ENCODE measurements around the gene TBX1. TPM values are rescaled to one million over a fixed set of nuclear protein-coding genes. Genes with fewer than 3 reads are reported as not detected.

The TBX1 gene
- polyA plus RNA-seq, 1 donor (not counting 4 experiments of a cell fraction or from before 2014, with no cell fraction given): 0.10 TPM

DNA sequence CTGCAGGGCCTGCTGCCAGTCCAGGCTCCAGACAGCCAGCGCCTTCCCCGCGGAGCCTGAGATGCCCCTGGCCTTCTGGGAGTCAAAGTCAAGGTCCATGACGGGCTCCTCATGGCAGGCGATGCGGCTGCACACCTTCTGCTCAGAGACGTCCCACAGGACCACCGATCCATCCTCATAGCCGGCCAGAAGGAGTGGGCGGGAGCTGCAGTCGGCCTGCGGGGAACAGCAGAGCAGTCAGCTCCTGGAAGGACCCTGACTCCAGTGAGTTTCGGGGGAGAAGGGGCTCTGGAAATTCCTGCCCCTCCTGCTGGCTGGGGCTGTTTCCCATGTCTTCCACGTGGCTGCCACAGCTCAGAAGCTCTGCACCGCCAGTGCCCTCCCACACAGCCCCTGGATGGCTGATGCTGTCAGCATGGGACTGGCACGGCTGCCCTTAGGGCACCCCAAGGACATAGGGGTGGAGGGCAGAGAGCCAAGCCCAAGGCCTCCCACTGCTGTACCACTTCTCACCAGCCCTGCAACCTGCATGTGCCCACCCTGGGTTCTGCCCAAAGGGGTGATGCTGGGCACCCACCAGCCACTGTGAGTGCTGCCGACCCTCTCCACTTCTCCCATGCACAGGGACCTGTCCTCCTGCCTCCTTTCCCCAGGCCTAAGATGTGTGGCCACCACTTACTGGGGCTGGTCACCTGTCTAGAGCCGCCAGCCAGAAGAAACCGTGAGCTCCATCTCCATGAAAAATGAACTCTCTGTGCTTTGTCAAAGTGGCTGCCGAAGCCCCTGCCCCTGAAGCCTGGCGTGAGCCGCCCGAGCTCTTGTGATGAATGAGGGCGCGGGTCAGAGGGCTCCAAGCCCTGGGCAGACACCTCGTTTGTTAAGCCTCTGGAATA, 41.7 kb downstream of the TBX1 start:
- no peak overlapping the region for H3K27ac ChIP-seq (ENCODE audit: control insufficient read depth, insufficient read depth, low read length)
- no peaks in the 10 kb centered on the region for H3K9me1 ChIP-seq (ENCODE audit: control insufficient read depth, extremely low read depth, insufficient read depth, low read length)
- no peaks in the 10 kb centered on the region for H4K20me1 ChIP-seq (ENCODE audit: control insufficient read depth, extremely low read depth, insufficient read depth, low read length)
- H3K27me3 ChIP-seq (ENCODE audit: control insufficient read depth, extremely low read depth, insufficient read depth, low read length): no peaks in the 10 kb centered on the region
- H3K4me3 ChIP-seq (ENCODE audit: control insufficient read depth in 2 of 3, extremely low read depth in 1 of 3, insufficient read depth in 2 of 3, low read depth in 1 of 3, low read length in 3 of 3): no peak overlapping the region
- FAIRE-seq: no peak
- dilution Hi-C loops (cut with MboI; ENCODE audit: extremely low pct_ligation_motif_present, low sequenced_read_pairs): no loop called here
- no peak overlapping the region for H3K4me2 ChIP-seq (ENCODE audit: control insufficient read depth, extremely low read depth, insufficient read depth, low read depth, low read length)
- no peak for DNase-seq (ENCODE audit: low read depth, low spot score)
- no peak for TF ChIP-seq EZH2 (IDR thresholded peaks at IDR 0.05; ENCODE audit: low read length)
- TF ChIP-seq, protein P1, sequence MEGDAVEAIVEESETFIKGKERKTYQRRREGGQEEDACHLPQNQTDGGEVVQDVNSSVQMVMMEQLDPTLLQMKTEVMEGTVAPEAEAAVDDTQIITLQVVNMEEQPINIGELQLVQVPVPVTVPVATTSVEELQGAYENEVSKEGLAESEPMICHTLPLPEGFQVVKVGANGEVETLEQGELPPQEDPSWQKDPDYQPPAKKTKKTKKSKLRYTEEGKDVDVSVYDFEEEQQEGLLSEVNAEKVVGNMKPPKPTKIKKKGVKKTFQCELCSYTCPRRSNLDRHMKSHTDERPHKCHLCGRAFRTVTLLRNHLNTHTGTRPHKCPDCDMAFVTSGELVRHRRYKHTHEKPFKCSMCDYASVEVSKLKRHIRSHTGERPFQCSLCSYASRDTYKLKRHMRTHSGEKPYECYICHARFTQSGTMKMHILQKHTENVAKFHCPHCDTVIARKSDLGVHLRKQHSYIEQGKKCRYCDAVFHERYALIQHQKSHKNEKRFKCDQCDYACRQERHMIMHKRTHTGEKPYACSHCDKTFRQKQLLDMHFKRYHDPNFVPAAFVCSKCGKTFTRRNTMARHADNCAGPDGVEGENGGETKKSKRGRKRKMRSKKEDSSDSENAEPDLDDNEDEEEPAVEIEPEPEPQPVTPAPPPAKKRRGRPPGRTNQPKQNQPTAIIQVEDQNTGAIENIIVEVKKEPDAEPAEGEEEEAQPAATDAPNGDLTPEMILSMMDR (optimal IDR thresholded peaks at IDR 0.05 in 1 of 3, IDR thresholded peaks at IDR 0.05 in 1 of 3, conservative IDR thresholded peaks at IDR 0.05 in 1 of 3; ENCODE audit: extremely low read depth in 1 of 3, insufficient read depth in 2 of 3, low read length in 3 of 3): no peak
- no peak overlapping the region for H3K9ac ChIP-seq (ENCODE audit: control insufficient read depth, extremely low read depth, insufficient read depth, low read length)
- H3K9me3 ChIP-seq (ENCODE audit: control insufficient read depth, low read depth, low read length): no peaks in the 10 kb centered on the region
- H3K79me2 ChIP-seq (ENCODE audit: control insufficient read depth, insufficient read depth, low read length): no peaks in the 10 kb centered on the region
- no peak overlapping the region for H2AFZ ChIP-seq (ENCODE audit: control insufficient read depth, low read length)
- peaks cover 0 to 4% of the 10 kb centered on the region in 2 experiments for H3K36me3 ChIP-seq (ENCODE audit: control insufficient read depth in 2 of 2, extremely low read depth in 1 of 2, insufficient read depth in 2 of 2, low read length in 2 of 2)
- peaks cover 31% of the 10 kb centered on the region for H3K4me1 ChIP-seq (ENCODE audit: control insufficient read depth, extremely low read depth, insufficient read depth, low read length)

DNA sequence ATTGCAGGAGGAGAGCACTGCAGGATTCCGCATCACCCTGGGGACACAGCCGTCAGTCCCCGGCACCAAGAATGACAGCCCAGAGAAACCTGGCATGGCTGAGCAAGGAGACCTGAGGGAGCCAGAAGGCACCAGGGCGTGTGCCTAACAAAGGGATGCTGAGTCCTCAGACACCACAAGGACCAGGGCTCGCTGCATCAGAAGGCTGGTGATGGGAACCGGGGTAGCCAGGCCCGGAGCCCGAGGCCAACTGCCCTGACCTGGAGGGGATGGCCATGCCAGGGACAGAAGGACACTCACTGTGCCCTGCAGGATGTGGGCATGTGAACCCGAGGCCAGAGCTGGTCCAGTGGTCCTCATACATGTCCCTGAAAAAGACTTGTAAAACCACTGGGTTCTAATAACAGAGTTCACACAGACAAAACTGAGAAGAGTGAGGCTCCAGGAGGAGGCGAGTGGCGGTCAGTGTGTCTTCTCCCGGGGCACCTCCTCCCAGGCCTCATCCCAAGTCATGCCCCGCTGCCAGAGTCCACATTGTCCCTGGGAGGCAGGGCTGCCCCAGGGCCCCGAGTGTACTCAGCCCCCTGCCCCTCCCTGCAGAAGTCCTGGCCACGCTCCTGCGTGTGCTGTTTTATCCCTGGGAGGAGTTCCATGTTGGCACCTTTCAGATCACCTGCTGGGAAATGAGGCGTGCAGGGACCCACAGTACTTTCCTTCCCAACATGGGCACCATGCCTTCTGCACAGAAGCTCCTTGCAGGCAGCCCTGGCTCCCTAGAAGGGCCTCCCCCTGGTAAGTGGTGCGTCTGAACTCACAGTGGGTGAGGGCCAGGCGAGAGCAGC, 42.5 kb downstream of the TBX1 start:
- Histone ChIP-seq H3K79me2 (ENCODE audit: control insufficient read depth, insufficient read depth, low read length) (no peaks in the 10 kb centered on the region), H3K27me3 (ENCODE audit: control insufficient read depth, extremely low read depth, insufficient read depth, low read length) (no peaks in the 10 kb centered on the region), H2AFZ (ENCODE audit: control insufficient read depth, low read length) (no peak overlapping the region), H3K4me2 (ENCODE audit: control insufficient read depth, extremely low read depth, insufficient read depth, low read depth, low read length) (no peak overlapping the region), H3K36me3 (ENCODE audit: control insufficient read depth in 2 of 2, extremely low read depth in 1 of 2, insufficient read depth in 2 of 2, low read length in 2 of 2) (peaks cover 0 to 4% of the 10 kb centered on the region in 2 experiments), H3K9ac (ENCODE audit: control insufficient read depth, extremely low read depth, insufficient read depth, low read length) (no peak overlapping the region), H3K4me3 (ENCODE audit: control insufficient read depth in 2 of 3, extremely low read depth in 1 of 3, insufficient read depth in 2 of 3, low read depth in 1 of 3, low read length in 3 of 3) (no peak overlapping the region), H3K4me1 (ENCODE audit: control insufficient read depth, extremely low read depth, insufficient read depth, low read length) (peaks cover 33% of the 10 kb centered on the region), H3K9me1 (ENCODE audit: control insufficient read depth, extremely low read depth, insufficient read depth, low read length) (no peaks in the 10 kb centered on the region), H3K27ac (ENCODE audit: control insufficient read depth, insufficient read depth, low read length) (no peak overlapping the region), H4K20me1 (ENCODE audit: control insufficient read depth, extremely low read depth, insufficient read depth, low read length) (no peaks in the 10 kb centered on the region), H3K9me3 (ENCODE audit: control insufficient read depth, low read depth, low read length) (no peaks in the 10 kb centered on the region)
- TF ChIP-seq, protein P1 (optimal IDR thresholded peaks at IDR 0.05 in 1 of 3, IDR thresholded peaks at IDR 0.05 in 1 of 3, conservative IDR thresholded peaks at IDR 0.05 in 1 of 3; ENCODE audit: extremely low read depth in 1 of 3, insufficient read depth in 2 of 3, low read length in 3 of 3): no peak
- TF ChIP-seq EZH2 (IDR thresholded peaks at IDR 0.05; ENCODE audit: low read length): no peak
- dilution Hi-C loops (cut with MboI; ENCODE audit: extremely low pct_ligation_motif_present, low sequenced_read_pairs): no loop called here
- no peak for DNase-seq (ENCODE audit: low read depth, low spot score)
- no peak for FAIRE-seq

Measured in keratinocyte (primary cell).